ENCODE results near the gene FANCC.
"Not testable (repeated sequence)": the region's sequence is repeated elsewhere in the genome, so short reads cannot be mapped to it uniquely, and the experiment has no call there.

The FANCC gene

DNA sequence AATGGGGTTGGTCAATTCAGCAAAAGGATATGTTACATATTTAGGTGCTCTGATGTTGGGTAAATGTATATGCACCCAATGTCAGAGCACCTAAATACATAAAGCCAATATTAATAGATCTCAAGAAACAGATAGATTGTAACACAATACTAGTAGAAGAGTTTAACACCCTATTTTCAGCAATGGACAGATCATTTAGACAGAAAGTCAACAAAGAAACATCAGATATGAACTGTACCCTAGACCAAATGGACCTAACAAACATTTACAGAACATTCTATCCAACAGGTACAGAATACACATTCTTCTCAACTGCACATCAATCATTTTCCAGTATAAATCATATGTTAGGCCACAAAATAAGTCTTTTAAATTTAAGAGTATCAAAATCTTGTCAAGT is 35.2 kb downstream of the FANCC start:
- no peak for DNase-seq

DNA sequence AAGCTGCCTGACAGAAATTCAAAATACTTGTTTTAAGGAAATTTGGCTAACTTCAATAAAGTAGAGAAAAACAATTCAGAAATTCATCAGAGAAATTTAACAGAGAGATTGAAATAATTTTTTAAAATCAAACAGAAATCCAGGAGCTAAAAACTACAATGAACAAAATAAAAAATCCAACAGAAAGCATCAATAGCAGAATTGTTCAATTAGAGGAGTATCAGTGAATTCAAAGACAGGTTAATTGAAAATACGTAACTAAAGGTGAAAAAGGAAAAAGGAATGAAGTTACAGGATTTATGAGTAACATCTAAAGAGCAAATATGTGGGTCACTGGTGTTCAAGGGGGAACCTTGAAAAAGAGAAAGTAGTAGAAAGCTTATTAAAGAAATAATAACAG is 36.8 kb downstream of the FANCC start:
- no peak for DNase-seq

DNA sequence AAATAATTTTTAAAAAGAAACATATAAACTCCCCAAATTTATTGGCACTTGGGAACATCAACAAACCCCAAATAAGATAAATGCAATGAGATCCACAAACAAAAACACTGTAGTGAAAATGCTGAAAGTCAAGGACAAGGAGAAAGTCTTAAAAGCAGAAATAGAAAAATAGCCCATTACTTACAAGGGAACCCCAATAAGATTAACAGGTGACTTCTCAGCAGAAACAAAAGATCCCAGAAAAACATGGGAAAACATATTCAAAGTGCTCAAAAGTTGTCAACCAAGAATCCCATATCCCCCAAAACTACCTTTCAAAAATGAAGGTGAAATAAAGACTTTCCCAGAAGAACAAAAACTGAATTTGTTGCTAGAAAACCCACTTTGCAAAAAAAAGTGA is 40.0 kb downstream of the FANCC start:
- DNase-seq: no peak

DNA sequence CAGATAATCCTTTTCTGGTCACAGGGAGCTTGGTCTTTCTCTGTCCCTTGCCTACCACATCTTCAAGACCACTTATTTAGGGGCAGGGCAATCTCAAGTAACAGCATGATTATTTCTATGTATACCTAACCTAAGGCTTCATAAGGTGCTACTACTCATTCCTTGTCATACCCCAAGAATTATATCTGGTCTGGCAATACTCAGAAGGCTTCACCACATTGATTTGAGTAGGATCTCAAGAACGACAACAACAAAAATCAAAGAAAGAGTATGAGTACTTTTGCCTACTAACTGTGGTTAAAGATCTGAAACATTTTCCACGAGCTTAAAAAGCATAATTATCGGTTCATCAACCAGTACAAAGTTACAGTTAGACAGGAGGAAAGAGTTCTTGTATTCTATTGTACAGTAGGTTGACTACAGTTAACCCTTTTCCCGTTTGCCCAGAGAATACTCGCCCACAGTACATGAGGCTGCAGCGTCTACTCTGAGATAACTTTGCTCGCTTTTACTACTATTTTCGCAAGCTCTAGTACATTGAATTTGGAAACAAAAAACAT is 41.0 kb downstream of the FANCC start:
- no peak for DNase-seq

DNA sequence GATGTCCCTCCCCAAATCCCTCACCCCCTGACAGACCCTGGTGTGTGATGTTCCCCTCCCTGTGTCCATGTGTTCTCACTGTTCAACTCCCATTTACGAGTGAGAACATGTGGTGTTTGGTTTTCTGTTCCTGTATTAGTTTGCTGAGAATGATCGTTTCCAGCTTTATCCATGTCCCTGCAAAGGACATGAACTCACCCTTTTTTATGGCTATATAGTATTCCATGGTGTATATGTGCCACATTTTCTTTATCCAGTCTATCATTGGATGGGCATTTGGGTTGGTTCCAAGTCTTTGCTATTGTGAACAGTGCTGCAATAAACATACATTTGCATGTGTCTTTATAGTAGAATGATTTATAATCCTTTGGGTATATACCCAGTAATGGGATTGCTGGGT is 43.3 kb downstream of the FANCC start:
- not testable (repeated sequence) for DNase-seq

DNA sequence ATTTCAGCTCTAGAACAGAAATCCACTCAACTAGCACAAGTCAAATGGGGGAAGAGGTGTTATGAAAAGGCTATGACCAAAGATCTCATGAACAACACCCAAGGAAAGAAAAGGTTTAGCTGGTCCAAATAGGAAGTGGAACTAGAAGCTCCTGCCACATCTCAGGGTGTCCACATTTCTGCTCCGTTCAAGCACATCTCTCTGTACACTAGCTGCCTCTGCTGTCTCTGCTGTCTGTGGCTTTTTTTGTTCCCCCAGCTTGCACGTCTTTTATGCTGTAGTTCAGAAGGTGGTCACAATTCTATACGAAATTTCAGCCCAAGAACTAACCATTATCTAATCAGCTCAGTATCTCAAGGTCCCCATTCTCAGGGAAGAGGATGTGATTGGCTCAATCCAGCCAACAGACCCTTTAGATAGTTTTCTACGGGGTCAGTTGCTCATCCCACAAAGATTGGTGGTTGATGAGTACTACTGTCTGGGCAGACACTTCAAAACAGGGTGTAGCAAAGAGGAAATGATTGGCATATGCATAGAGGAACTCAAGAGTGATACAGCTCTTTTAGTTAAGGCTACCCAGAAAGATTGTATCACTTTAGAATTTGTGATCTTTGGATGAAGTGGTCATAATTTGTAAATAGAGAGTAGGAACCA is 44.0 kb downstream of the FANCC start:
- no peak for DNase-seq

DNA sequence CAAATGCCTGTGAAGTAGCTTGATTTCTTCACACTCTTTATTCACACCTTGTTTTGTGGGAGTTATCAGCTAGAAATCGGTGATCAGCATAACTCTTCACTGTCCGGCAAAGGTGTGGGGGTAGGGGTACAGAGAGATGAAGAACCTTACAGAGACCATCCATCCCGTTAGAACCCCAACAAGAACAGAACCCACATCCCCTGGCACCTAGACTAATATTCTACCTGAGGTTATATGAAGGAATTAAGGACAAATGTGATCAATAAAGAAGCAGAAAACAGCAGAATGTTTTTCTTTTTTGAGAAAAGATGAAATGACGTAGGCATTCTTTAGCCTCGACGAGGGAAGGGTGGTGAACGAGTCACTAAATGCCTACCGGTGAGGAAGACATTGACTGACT is 44.7 kb downstream of the FANCC start:
- DNase-seq: no peak

DNA sequence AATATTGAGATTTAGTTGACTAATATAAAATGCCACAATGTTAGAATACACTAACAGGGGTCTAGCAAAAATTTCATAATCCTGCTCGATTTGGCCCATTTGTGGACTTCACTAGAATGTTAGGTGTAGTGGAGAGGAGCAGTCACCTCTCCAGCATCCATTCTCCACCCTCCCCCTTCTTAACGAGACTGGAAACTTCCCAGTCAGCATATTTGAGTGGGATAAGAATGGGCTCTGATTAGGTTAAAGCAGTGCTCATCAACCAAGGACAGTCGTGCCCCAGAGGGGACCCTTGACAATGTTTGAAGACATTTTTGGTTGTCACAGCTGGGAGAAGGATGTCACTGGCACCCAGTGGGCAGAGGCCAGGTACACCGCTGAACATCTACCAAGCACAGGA is 46.7 kb downstream of the FANCC start:
- no peak for DNase-seq

DNA sequence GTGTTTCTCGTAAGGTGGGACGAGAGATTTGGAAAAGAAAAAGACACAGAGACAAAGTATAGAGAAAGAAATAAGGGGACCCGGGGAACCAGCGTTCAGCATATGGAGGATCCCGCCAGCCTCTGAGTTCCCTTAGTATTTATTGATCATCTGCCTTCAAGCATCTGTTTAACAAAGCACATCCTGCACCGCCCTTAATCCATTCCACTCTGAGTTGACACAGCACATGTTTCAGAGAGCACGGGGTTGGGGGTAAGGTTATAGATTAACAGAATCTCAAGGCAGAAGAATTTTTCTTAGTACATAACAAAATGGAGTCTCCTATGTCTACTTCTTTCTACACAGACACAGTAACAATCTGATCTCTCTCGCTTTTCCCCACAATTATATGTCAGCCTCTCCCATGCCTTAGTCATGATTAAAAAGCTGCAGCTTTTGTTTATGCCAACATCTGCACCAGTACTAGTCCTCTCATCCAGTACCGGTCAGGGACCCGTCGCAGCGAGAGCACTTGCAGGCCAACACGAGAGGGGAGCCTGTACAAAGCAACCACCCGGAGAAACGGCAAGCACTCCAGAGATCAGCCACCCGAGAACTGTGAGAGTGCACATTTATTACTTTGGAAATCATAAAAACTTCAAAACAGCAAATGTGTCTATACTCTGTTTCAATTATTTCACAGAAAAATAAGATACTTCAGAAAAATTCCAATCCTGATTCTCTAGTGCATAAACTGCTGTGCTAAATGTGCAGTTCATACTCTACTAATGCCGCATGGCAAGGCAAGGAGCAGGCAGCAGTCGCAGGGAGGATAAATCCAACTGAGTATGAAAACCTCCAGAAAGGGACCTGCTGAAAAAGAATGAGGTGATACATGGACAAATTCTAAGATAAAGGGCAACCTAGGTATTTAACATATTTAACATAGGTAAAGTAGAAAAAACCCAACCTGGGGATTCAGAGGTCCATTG is 47.4 kb downstream of the FANCC start:
- DNase-seq: not testable (repeated sequence)

DNA sequence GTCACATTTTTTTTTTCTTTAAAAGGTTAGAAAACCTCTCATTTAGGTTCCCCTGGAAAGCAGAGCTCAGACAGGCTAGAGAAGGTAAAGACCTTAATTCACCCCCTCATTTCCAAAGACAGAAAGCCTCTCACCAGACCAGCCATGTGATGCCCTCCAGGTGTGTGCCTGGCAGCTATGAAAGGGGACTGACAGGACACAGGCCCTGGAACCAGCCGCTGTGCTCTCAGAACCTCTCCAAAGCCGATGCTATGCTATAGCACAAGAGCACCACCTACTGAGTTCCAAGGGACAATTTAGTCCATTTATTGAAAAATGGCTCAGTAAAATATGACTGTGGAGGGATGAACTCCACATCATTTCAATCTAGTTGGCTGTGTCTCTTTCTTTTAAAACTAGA is 48.8 kb downstream of the FANCC start:
- no peak for DNase-seq

DNA sequence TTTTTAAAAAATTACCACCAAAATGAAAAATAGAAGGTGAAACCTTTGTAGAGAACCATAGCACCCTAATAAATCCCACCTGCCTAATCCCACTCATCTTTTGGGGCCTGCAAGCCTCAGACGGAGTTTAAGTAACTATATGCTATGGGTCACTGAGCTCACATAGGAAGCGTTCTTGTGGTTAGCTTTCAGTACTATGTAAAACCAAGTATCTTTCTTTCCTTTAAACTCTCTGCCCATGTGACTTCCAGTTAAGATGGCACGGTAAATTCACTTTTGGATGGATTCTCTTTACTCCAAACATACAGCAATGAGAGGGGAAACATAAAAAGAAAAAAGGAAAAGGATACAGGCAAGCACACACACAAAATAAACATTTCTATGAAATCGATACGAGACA is 50.9 kb downstream of the FANCC start:
- no peak for DNase-seq

DNA sequence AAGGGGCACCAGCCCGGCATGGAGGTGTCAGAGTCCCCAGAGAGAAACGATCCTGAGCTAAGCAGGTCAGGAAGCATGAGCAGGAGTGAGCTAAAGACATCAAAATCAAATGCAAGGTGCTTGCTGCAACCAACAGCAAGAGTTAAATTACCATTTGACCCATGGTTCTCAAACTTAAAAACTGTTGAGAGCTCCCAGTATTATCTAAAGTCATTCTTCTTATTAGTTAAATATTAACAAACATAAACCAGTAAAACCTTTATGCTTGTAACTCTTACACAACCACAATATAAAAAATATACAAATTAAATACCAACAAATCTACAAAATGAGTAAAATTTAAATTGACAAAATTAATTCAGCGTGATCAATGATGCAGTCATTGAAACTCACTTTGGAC is 51.5 kb downstream of the FANCC start:
- DNase-seq: no peak

DNA sequence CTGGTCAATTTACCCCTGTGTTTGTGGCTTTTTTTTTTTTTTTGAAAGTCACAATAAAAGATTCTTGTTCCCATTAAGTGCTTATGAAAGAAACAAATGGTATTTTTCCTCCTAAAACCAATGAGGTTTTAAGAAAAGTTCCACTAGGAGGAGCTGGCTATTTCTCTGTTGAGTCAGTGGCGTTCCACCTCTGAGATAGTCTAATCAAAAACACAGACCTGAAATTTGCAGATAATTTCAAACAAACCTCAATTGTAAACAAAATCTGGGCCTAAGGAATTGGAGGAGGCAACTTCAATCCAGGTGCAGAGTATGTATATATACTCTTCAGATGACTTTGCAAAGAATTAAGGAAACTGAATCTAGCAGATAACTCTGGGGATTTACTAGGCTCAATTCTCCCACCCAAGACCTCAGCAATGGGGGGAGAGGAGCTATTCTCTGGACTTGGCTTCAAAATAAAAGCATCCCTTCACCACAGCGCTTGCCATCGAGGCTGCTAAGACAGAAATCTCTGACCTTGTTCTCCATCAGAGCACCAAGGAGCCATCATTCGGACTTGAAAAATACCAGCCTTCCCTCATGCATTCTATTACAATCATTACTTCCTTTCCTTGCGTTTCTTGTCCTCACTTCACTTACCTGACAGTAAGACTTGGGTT is 52.4 kb downstream of the FANCC start:
- no peak for DNase-seq

DNA sequence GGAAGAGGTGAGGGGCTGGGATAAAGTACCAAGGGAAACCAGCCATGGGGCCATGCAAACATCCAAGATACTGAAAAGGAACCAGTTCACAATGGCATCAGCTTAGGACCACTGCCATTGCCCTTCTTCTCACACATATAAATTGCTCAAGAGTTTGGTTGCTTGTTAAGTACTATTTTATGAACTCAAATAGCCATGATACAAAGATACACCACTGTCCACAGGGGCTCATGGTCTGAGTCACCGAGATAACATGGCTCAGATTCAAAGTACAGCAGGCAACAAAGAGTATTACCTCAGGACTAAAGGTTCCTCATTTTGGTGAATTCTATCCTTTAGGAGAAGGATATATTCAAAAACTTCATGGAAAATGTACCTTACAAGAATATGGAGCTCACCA is 55.6 kb downstream of the FANCC start:
- no peak for DNase-seq

DNA sequence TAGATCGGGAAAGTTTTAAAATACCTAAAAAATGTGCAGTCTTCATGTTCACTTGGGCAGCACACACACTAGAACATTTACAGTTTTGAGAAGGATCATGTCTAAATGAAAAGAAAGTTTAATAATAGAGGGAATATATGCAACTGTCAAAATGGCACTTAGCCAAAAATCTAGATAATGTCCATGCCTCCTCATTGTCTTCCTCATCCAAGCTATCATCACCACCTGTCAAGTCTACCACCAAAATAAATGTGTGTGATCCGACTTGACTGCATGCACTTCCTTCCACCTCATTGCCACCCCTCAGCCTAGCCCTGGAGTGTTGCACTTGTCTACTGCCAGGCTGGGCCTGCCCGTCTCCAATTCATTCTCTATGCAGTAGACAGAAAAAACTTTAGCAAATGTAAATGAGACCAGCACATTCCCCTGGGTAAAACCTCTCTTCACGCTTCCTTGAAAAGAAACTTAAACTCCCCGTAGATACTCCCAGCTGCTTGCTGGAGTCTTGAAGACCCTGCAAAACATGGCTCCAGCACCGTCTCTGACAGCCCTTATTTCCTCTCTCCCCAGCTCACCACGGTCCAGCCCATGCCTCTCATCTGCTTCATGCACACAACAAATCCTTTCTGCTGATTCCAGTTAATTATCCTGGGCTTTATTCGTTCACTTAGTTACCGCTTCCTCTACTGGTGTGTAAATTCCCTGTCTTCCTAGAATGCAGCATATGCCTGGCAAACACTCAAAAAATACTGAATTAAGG is 66.9 kb downstream of the FANCC start:
- DNase-seq: no peak

DNA sequence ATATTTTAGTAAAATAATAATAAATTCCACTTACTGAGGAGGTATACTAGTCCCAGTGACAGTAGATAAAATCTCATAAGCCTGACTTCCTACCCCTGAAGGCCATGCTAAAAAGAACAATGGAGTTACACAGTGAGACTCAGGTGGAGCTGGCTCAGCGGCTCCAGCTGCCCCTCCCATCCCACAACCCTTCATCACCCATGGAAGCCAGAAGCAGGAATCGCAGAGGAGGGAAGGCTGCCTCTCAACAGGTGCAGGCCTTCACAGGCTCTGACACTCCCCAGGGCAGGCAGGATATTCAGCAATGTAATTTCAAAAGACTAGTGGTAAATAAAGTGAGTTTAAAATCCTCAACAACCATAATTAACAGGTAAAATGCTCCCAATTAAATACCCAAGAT is 67.5 kb downstream of the FANCC start:
- no peak for DNase-seq

DNA sequence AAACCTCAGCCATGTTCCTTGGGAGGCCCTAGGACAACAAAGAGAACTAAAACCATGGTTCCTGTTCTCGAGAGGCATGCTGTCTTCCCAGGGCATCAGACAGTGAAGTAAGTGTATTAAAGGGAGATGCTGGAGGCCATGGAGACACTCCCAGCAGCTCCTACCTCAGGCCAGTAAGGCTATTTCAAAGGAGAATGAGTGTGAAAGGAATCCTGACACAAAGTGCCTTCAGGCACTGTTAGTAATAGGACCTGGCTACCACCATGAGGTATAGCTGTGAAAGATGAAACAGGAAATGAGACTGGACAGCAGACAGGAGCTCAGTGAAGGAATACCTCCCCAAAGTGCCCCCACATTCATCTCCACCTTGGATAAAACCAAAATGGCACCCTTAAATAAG is 71.0 kb downstream of the FANCC start:
- no peak for DNase-seq

DNA sequence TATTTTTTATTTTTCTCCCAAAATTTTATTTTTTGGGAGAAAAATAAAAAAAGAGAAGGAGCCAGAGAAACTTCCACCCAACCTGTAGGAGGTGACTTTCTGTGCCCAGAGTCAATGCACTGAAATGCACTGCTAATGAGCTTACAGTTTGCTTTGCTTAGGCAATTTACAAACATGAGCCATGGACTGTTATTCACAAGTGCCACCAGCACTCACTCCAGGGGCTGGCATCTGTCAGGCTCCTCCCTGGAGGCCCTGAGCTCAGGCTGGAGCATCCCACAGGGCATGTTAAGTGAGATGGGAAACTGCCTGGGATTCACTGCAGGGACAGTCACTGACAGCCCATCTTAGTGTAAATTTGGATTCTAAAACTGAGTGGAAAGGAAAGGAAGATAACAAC is 74.9 kb downstream of the FANCC start:
- DNase-seq: no peak

DNA sequence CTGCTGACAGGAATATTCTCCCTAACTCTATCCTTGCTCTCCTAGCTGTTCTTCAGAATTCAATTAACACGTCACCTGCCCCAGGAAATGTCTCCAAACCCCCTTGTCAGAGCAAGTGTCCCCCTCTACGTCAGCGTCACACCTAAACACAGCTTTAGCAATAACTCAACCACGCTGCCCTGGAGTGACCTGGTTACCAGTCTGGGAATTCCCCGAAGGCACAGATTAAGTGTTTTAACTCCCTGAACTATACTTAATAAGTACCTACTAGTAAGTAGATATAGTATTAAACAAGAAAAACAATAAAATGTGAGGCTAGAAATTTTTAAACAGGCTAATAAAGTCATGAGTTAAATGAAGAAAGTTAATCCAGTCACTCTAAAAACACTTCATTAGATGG is 78.4 kb downstream of the FANCC start:
- no peak for DNase-seq

DNA sequence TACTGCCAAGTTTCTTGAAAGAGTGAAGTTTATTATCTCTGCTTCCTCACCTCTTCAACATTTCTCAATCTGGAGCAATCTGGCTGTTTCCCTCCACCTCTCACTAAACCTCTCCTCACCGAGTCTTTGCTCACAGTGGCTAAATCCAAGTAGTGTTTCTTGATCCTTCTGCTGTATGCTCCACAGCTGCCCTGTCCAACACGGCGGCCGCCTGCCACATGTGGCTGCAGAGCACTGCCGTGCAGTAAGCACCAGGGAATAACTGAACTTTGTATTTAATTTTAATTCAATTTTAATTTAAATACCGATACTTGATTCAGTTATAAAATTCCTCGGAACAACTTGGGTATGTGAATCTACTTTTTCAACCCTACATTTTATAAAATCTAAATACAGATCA is 80.2 kb downstream of the FANCC start:
- no peak for DNase-seq

DNA sequence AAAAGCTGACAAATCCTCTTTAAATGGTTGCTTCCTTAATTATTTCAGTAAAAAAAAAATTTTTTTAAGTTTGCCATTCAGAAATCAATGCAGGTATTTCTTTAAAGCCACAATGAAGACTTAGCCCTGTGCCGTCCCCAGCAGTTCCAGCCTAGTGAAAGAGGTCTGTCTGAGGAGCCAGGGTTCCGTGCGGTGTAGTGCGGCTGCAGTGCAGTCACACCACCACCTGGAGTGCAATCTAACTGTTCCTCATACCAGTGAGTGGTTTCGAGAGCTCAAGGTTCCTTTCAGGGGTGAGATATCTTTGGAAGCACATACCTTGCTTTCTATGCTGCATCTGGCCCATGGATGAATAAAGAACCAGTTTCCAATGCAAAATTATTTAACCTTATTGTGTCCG is 87.5 kb downstream of the FANCC start:
- DNase-seq: no peak

DNA sequence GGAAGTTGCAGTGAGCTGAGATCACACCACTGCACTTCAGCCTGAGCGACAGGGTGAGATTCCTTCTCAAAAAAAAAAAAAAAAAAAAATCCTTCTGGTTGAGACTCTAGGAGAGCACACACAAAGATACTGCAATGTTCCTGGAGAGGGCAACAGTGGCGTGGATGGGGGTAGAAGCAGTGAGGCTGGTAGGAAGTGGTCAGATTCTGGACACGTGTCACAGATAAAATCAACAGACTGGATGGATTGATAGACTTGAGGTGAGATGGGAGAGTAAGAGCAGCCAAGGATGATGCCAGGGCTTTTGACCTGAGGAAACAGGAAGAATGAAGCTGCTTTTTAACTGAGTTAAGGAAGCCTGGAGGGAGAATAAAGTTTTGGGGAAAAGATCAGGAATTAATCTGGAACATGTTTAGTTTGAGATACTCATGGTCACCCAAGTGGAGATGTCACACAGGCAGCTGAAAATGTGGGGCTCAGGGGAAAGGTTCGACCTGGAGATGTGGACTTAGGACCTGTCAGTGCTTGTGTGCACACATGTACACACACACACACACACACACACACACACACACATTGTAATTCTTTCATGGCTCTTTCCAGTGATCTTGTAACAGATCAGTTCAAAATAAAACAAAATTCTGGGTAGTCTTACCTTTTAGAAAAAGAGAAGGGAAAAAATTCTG is 88.1 kb downstream of the FANCC start:
- DNase-seq: no peak

Measured in central memory CD4-positive, alpha-beta T cell (primary cell).